Liver (tissue), 9 donors: Measurements from ENCODE around the gene IGFBP1. TPM values are rescaled to one million over a fixed set of nuclear protein-coding genes. Genes with fewer than 3 reads are reported as not detected.
A peak's percentile ranks its signal among the peaks of the same experiment; 100 is the strongest.

Experiments
- DNase-seq: peaks from one replicate; pipeline ENCODE4 v3.0.0-alpha.2; 2017; ENCODE audit warnings: low spot score
- H3K27ac ChIP-seq, 2 donors: one replicate each; pipeline ENCODE4 v1.7.0; 2013; ENCODE audit warnings: inconsistent platforms in 2 of 2, low read length in 2 of 2, control low read depth in 1 of 2, low read depth in 1 of 2, mild to moderate bottlenecking in 1 of 2
- H3K27me3 ChIP-seq, 4 donors: one replicate each; pipeline versions ENCODE4 v1.6.1 to v1.7.0; 2013; ENCODE audit warnings: low read length in 3 of 4, inconsistent platforms in 1 of 4, mild to moderate bottlenecking in 1 of 4, moderate library complexity in 1 of 4; ENCODE audit not compliant: control insufficient read depth in 4 of 4, insufficient read depth in 4 of 4
- H3K36me3 ChIP-seq, 4 donors: one replicate each; pipeline versions ENCODE4 v1.6.1 to v1.7.0; 2013; ENCODE audit warnings: low read length in 3 of 4, mild to moderate bottlenecking in 3 of 4, low read depth in 1 of 4, moderate library complexity in 1 of 4; ENCODE audit not compliant: control insufficient read depth in 4 of 4, insufficient read depth in 3 of 4
- H3K4me1 ChIP-seq, 4 donors: one replicate each; pipeline versions ENCODE4 v1.6.1 to v1.7.0; 2013; ENCODE audit warnings: low read length in 3 of 4, mild to moderate bottlenecking in 3 of 4, moderate library complexity in 1 of 4; ENCODE audit not compliant: control insufficient read depth in 4 of 4, insufficient read depth in 4 of 4
- H3K4me3 ChIP-seq, 3 donors: one replicate each; pipeline versions ENCODE4 v1.6.1 to v1.7.0; 2013; ENCODE audit warnings: low read length in 3 of 3, control low read depth in 1 of 3, low read depth in 1 of 3, mild to moderate bottlenecking in 1 of 3
- H3K9ac ChIP-seq, 2 donors: one replicate each; pipeline ENCODE4 v1.7.0; 2013; ENCODE audit warnings: low read length in 2 of 2, mild to moderate bottlenecking in 2 of 2, moderate library complexity in 2 of 2, control low read depth in 1 of 2, low read depth in 1 of 2
- H3K9me3 ChIP-seq, 4 donors: one replicate each; pipeline versions ENCODE4 v1.6.1 to v1.7.0; 2013; ENCODE audit warnings: low read length in 3 of 4; ENCODE audit not compliant: control insufficient read depth in 4 of 4
- CTCF ChIP-seq: fragments of 150-350 bp; IDR thresholded peaks from 2 replicates; pipeline ENCODE4 v1.5.1; 2017; ENCODE audit warnings: improper control_type of control experiment, low read depth, low read length; ENCODE audit not compliant: missing input control
- EGR1 ChIP-seq, 2 donors: IDR thresholded peaks; 2 replicates each; pipeline ENCODE4 v1.6.1; 2016 to 2018; ENCODE audit warnings: antibody characterized with exemption in 2 of 2, low read depth in 2 of 2
- FOXA2 ChIP-seq: IDR thresholded peaks from 2 replicates; pipeline ENCODE4 v1.6.1; 2016; ENCODE audit warnings: antibody characterized with exemption
- HNF4A ChIP-seq, 2 donors: conservative IDR thresholded peaks; 2 replicates each; pipeline ENCODE4 v1.6.1; 2016; ENCODE audit warnings: antibody characterized with exemption in 2 of 2, mild to moderate bottlenecking in 2 of 2
- HNF4G ChIP-seq: IDR thresholded peaks from 2 replicates; pipeline ENCODE4 v1.6.1; 2016; ENCODE audit warnings: antibody characterized with exemption
- JUND ChIP-seq, 2 donors: IDR thresholded peaks; 2 replicates each; pipeline ENCODE4 v1.6.1; 2016; ENCODE audit warnings: antibody characterized with exemption in 2 of 2
- MAX ChIP-seq: IDR thresholded peaks from 2 replicates; pipeline ENCODE4 v1.6.1; 2016; ENCODE audit warnings: antibody characterized with exemption
- NR2F2 ChIP-seq: IDR thresholded peaks from 2 replicates; pipeline ENCODE4 v1.6.1; 2016; ENCODE audit warnings: antibody characterized with exemption
- RAD21 ChIP-seq, 2 donors: IDR thresholded peaks; 2 replicates each; pipeline ENCODE4 v1.6.1; 2016; ENCODE audit warnings: antibody characterized with exemption in 2 of 2, mild to moderate bottlenecking in 2 of 2
- REST ChIP-seq: IDR thresholded peaks from 2 replicates; pipeline ENCODE4 v1.6.1; 2016; ENCODE audit warnings: antibody characterized with exemption, mild to moderate bottlenecking
- RXRA ChIP-seq, 2 donors: IDR thresholded peaks; 2 replicates each; pipeline ENCODE4 v1.6.1; 2017 to 2018; ENCODE audit warnings: antibody characterized with exemption in 2 of 2, mild to moderate bottlenecking in 1 of 2
- TAF1 ChIP-seq: conservative IDR thresholded peaks from 2 replicates; pipeline ENCODE4 v1.6.1; 2016; ENCODE audit warnings: antibody characterized with exemption, mild to moderate bottlenecking
- YY1 ChIP-seq: IDR thresholded peaks from 2 replicates; pipeline ENCODE4 v1.6.1; 2016; ENCODE audit warnings: antibody characterized with exemption, mild to moderate bottlenecking
- ZBTB33 ChIP-seq: IDR thresholded peaks from 2 replicates; pipeline ENCODE4 v1.6.1; 2016; ENCODE audit warnings: antibody characterized with exemption
- WGBS: extraction: QIAGEN DNeasy Blood & Tissue Kit; methylation state at CpG from one replicate; pipeline ENCODE4 v1.1.7; 2013; 5-methylcytosine and 5-hydroxymethylcytosine counted together
- polyA plus RNA-seq, 2 donors: library from polyadenylated mRNA; stranded (reverse) in 1 of 2; unstranded in 1 of 2; fragments of 200-250 nt in 1 of 2; fragments of >200 nt in 1 of 2; fragmentation: Nextera tagmentation in 1 of 2; extraction: Ambion mirVana in 1 of 2; gene quantifications; one replicate each; pipeline versions ENCODE4 v1.2.1 to v1.2.3, GENCODE V29; 2013 to 2015
- total RNA-seq, 2 donors: library from RNA; depleted of rRNA; stranded (reverse); fragments of >200 nt; gene quantifications; one replicate each; pipeline ENCODE4 v1.2.3, GENCODE V29; 2014
- donor health status: healthy.
- donor health status: healthy.
- donor health status: healthy.
- donor health status: healthy.
- donor health status: healthy.

Gene IGFBP1
- total and polyA plus RNA-seq, 4 donors = 3.5 to 234 (median 63.6) TPM

GRCh38 chr7:45918556-45918955 is 30.3 kb downstream of the IGFBP1 start:
- Histone ChIP-seq H3K9me3 (no peaks in the 10 kb centered on the region), H3K27ac (peak overlapping the region in 1 of 2 donors; percentile 51), H3K27me3 (peaks cover 0 to 7% (median 0%) of the 10 kb centered on the region in 4 donors), H3K36me3 (peaks cover 0 to 6% (median under 1%) of the 10 kb centered on the region in 4 donors), H3K9ac (no peak overlapping the region), H3K4me3 (peak overlapping the region in 1 of 3 donors; percentile 13), H3K4me1 (peaks cover 4 to 38% (median 28%) of the 10 kb centered on the region in 4 donors)
- 80% methylated on average over 2 of the region's 2 CpGs for WGBS
- no peak for TF ChIP-seq ZBTB33
- TF ChIP-seq YY1 = no peak
- TF ChIP-seq MAX = no peak
- TF ChIP-seq HNF4A (conservative IDR thresholded peaks at IDR 0.05) = no peak
- no peak for DNase-seq

GRCh38 chr7:45919231-45919784 is 31.0 kb downstream of the IGFBP1 start:
- WGBS = 64% methylated on average over 9 of the region's 9 CpGs
- DNase-seq = no peak
- H3K9me3 ChIP-seq = no peaks in the 10 kb centered on the region
- H3K9ac ChIP-seq = no peak overlapping the region
- peak overlapping the region in 1 of 3 donors; percentile 61 for H3K4me3 ChIP-seq
- H3K36me3 ChIP-seq = peaks cover 0 to 6% (median under 1%) of the 10 kb centered on the region in 4 donors
- peaks cover 4 to 38% (median 28%) of the 10 kb centered on the region in 4 donors for H3K4me1 ChIP-seq
- H3K27me3 ChIP-seq = peaks cover 0 to 11% (median 0%) of the 10 kb centered on the region in 4 donors
- TF ChIP-seq CTCF = no peak
- no peak for TF ChIP-seq JUND (IDR thresholded peaks at IDR 0.05)
- TF ChIP-seq ZBTB33 = no peak
- H3K27ac ChIP-seq = peak overlapping the region in 1 of 2 donors; percentile 31

- peaks cover 0 to 4% (median 0%) of the 10 kb centered on the region in 4 donors for H3K36me3 ChIP-seq
- peaks cover 0 to 11% (median 1%) of the 10 kb centered on the region in 4 donors for H3K27me3 ChIP-seq
- WGBS = 20% methylated on average over 19 of the region's 19 CpGs
- peak overlapping the region in 1 of 2 donors; percentile 65 for H3K9ac ChIP-seq
- peak overlapping the region; percentile 31 to 68 for H3K27ac ChIP-seq
- peak overlapping the region; percentile 42 to 61 (median 52) for H3K4me3 ChIP-seq
- no peaks in the 10 kb centered on the region for H3K9me3 ChIP-seq
- no peak for DNase-seq
- H3K4me1 ChIP-seq = peaks cover 4 to 38% (median 28%) of the 10 kb centered on the region in 4 donors
- no peak for TF ChIP-seq RAD21 (IDR thresholded peaks at IDR 0.05)
- TF ChIP-seq ZBTB33 = no peak
- TF ChIP-seq REST = no peak
- TF ChIP-seq HNF4A (conservative IDR thresholded peaks at IDR 0.05) = no peak
- no peak for TF ChIP-seq NR2F2
- no peak for TF ChIP-seq MAX
- no peak for TF ChIP-seq FOXA2
- TF ChIP-seq EGR1 (IDR thresholded peaks at IDR 0.05; ENCODE audit: low read depth in 2 of 2) = no peak
- TF ChIP-seq TAF1 = no peak
- TF ChIP-seq HNF4G = no peak
- no peak for TF ChIP-seq RXRA (IDR thresholded peaks at IDR 0.05)
These were observed 31.7 kb downstream of the IGFBP1 start for GRCh38 chr7:45919993-45920459.
